NCI-H748 (cell line): ENCODE data around the gene ABHD16A.
A peak's percentile ranks its signal among the peaks of the same experiment; 100 is the strongest.

ENCODE experiments used
- DNase-seq: peaks from one replicate; lab custom pipeline; 2025; ENCODE audit not compliant: unreplicated experiment; lab: John Stamatoyannopoulos, UW

ABHD16A gene

DNA sequence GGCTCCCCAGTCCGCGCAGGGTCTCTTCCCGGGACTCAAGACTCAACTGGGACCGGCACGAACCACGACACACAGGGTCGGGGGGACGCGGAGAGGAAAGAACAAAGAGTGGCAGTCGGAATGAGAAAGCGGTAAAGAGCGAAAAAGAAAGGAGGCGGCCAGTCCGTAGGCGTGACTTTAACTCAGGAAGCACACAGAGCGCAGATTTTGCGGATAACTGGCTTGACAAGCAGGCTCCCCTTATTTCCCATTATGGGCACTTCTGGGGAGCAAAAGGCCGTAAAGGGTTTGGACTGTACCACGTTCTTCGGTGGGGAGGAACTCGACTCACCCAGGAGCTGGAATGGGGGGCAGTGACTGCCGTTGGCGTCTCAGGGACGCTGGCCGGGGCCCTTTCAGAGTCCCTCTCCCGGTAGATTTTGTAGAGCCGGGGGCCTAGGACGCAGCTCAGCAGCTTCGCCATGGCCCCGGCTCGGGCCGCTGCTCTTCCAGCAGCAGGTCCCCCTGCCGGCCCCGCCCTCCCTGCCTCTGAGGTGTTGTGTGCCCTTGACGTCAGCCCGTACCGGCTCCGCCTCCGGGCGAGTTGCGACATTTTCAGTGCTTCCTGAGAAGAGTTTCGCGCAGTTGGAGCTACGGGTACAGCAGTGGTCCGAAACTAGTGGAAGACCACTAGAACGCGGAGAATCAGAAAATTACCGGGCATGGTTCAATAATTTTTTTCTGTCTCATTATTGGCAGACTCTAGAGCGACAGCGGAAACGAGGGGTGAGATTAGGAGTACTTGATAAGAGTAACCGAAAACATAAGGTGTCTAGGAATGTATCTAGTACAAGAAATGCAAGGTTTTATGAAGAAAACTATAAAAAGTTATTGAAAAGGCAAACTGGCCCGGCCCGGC lies at the start of gene ABHD16A:
TSS of gene ABHD16A (minus strand) at position 506 of the 898 bp plus-strand sequence. CDS start at position 463, 43 bp downstream.
- peak; percentile 99 for DNase-seq

DNA sequence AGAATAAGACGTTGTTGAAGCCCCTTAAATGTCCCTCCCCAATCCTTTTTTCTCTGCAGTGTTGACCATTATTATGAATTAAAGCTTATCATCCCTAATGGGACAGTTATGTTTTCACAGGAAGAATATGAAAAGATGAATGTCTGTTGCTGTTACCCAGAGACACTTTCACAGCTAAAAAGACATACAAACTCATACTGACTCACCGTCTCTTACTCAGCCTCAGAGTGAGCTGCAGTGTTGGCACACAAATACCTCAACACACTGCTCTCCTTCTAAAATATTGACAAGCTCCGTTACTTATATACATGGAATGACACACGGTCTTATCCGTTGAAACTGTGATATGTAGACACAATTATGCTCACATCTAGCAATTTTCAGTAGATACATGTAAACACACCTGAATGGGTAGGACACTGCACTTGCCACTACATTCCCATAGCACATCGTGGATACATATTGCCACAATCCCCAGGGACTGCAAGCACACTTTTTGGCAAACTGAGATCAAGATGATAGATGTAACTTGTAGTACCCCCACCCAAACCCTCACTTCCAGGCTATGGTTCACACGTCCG lies 49.7 kb upstream of the ABHD16A start:
- DNase-seq = no peak

DNA sequence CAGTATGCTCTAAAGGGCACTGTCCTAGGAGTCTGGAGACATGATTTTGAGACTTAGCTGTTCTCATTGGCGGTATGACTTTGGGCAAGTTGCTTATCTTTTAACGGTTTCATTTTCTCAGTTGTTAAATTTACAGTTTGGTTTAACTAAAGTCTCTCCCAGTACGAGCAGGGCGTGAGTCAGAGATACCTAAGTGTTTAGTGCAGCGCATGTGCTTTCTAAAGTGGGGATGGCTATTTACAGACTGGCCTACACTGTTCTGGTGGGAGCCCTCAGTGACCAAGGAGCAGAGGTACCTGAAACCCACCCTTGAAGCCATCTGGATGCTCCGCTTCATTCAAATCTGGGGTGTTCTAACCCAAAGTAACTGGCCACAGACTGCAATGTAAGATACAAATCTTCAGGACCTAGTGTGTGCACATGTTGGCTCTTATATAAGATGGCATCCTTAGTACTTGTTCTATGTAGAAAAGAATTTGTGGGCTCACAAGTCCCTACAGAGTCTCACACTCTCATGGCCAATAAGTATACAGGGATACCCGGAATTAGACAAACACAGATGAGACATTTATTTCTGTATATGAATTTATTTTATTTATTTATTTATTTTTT lies 47.4 kb upstream of the ABHD16A start:
- DNase-seq = no peak

DNA sequence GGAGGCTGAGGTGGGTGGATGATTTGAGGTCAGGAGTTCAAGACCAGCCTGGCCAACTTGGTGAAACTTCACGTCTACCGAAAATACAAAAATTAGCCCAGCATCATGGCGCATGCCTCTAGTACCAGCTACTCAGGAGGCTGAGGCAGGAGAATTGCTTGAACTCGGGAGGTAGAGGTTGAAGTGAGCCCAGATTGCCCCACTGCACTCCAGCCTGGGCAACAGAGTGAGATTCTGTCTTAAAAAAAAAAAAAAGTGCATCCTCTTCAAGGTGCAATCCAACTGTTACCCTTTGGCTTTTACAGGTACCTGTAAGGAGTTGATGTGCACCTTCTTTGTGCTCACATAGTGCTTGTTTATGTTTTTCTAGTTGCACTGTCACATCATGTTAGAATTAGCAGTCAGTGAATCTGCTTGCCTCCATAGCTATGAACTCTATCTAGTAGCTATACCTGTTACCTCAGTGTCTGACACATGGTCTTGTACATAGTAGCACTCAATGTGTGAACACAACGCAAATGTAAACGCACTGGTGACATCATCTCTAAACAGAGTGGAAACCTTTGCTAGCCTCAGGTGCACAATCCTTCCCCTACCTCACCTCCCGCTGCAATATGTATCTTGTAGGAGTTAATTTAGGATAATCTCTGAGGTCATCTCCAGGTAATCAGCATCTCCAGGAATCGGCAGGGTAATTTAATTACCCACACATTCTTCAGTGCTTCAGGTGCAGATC lies 46.3 kb upstream of the ABHD16A start:
- DNase-seq = no peak

DNA sequence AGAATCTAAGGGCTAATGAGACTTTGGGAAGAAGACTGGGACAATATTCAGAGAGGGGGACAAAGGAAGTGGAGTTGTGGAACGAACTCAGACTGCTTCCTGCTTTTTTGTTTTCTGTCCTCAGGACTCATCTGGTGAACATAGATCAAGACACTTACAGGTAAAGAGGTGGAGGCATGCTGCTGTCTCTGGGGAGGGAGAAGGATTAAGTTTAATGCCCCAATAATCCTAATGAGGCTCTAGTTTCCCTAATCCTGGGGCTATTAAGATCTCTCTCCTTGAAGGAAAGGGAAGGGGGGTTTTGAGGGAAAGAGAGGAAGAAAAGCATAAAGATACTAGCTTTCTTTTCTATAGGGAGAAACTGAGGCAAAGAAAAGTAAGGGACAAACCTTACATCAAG lies 41.3 kb upstream of the ABHD16A start:
- no peak for DNase-seq

DNA sequence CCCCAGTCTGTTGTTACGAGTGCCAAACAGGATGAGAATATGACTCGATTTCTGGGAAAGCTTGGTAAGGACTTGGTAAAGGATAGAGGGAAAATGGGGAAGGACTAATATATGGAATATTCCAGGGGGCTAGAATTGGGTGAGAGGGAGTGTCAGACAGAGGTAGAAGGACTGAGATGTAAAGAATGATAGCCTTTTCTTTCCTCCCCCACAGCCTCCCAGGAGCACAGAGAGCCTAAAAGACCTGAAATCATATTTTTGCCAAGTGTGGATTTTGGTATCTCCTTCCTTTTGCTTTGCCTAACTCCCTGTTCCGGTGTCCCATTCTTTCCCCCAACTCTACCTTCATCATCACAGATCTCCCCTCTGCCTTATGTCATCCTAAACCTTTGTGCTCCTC lies 39.8 kb upstream of the ABHD16A start:
- DNase-seq = no peak

DNA sequence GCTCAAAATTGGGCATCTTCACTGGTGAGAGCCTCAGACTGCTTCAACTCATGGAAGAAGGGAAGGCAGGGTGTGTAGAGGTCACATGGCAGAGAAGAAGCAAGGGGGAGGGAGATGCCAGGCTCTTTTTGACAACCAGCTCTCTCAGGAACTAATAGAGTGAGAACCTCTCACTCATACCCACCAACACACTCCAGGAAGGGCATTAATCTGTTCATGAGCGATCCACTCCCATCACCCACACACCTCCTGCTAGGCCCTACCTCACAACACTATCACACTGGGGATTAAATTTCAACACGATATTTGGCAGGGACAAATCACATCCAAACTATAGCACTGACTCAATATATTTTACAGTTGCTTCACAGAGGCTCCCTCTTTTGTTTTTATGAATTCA lies 38.7 kb upstream of the ABHD16A start:
- DNase-seq = no peak

DNA sequence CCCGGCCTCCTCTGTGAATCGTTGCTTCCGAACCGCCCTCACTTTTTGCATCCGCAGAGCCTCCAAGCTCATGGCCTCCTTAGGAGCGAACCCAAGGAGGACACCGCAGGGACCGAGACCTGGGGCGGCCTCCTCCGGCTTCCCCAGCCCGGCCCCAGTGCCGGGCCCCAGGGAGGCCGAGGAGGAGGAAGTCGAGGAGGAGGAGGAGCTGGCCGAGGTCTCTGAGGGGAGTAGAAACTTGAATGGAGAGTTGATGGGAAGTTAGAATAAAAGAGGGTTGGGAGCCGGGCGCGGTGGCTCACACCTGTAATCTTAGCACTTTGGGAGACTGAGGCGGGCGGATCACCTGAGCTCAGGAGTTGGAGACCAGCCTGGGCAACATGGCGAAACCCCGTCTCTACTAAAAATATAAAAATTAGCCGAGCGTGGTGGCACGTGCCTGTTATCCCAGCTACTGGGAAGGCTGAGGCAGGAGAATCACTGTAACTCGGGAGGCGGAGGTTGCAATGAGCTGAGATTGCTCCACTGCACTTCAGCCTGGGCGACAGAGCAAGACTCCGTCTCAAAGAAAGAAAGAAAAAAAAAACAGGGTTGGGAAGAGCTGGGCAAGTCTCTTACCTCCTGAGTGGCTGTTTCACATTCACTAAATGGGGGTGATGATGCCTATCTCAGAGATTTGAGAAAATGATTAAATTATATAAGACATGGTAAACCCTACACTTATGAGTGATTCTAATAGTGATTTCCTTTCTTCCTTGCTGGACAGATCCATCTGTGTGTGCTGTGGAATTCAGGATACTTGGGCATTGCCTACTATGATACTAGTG lies 37.5 kb upstream of the ABHD16A start:
- no peak for DNase-seq

DNA sequence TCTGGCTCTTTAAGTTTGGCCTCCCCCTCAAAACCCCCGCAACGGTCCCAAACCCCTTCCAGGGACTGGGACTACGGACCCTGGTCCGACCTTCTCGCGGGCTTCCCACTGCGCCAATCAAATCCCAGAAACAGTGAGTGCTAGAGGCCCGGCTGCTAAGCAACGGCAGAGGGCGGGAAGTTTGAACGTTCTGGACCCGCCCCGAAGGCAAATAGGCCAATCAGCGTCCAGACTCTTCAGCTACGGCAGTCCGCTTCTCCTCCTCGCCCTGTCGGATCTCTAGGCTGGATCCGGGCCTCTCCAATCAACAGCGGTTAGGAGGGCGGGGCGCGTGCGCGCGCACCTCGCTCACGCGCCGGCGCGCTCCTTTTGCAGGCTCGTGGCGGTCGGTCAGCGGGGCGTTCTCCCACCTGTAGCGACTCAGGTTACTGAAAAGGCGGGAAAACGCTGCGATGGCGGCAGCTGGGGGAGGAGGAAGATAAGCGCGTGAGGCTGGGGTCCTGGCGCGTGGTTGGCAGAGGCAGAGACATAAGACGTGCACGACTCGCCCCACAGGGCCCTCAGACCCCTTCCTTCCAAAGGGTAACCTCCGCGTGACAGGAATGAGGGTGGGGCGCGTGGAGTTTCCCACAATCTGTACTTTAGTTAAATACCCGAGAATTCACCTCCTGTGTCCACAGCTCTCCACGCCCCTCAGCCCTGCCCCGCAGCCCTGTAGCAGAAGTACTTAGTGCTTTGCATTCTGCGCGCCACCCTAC lies 36.7 kb upstream of the ABHD16A start, which contains the start of gene MSH5:
TSS of gene MSH5 (plus strand) at position 367 of the 758 bp plus-strand sequence. CDS start 462 bp downstream, outside the sequence.
- peak; percentile 100 for DNase-seq

DNA sequence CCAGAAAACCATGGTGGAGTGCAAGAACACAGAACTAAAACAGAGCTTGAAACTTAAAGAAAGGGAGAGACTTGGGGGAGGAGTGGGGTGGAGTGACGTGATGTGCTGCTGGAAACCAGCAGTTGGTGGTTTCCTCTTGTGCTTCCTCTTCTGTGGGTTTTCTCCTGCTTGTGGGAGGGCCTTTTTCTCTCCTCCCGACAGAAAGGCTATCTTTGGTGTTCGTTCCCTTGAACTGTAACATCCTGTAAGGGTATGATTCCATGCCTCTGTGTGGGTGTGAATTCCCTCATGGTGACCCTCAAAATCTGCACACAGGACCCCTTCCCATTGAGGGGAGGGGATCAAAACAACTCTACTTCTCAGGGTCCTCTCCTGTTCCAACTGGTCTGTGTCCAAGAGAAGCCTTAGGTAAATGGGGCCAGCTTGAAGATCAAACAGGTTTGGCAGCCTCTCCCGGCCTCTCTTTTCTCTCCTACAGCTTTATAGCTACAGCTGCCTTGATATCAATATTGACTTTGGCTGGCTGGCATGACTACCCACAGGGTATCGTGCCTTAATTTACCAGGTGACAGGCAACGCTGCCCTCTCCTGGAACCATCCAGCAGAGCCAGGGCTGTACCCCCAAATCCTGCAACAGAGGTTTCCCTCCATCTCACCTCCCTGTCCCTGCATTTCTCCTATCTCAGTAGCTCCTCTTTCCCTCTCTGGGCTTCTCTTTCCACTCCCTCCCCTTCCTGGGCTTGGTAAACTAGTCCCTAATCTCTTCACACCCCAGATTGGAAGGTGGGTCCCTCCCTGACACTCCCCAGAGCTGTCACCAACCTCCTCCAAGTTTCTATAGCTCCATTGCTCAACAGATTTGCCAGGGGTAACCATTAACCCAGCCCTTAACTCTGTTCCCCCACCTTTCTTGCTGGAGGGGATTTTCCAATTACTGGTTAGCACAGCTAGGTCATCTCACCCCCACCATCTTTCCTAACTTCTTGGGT lies 35.2 kb upstream of the ABHD16A start:
- DNase-seq = peak; percentile 97

DNA sequence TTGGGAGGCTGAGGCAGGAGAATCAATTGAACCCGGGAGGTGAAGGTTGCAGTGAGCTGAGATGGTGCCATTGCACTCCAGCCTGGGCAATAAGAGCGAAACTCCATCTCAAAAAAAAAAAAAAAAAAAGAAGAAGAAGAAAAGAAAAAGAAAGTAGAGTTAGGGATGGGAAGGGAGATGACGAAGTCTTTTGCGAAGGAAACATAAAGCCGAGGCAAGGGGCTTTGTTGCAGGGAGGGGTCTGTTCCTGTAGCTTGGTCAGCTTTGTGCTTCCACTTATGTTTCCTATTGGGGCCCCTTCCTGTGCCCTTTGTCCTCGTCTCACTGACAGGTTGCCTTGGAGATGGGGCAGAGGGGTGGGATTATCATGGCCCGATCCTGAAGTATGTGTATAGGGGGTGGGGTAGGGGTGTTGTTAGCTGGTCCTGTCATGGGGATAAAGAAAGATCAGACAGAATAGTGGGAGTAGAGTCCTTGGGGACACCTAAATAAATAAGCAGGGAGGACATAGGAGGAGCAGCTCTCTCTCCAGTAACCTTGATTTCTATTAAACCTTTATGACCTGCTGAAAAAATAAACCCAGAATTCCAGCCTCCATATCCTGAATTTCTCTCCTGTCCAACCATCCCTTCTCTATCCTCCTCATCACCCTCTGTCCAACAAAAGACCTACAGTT lies 34.3 kb upstream of the ABHD16A start:
- DNase-seq = peak; percentile 92

DNA sequence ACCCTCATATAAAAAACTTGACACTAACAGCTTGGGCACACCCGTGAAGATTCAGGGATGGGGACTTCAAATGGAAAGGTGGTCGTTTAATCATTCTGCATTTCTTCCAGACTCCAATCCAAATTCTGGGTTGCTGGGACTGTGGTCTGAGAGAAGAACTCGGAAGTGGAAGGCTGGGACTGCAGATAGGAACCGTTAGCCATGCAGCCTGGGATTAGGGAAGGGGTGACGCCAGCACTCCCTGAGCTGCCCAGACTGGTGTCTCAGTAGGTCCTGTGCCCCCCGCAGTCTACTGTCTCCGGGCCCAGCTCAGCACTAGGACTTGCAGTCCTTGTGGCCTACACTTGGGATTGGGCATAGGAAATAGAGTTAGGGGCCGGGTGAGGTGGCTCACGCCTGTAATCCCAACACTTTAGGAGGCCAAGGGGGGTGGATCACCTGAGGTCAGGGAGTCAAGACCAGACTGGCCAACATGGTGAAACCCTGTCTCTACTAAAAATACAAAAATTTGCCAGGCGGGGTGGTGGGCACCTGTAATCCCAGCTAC lies 33.7 kb upstream of the ABHD16A start:
- DNase-seq = no peak

DNA sequence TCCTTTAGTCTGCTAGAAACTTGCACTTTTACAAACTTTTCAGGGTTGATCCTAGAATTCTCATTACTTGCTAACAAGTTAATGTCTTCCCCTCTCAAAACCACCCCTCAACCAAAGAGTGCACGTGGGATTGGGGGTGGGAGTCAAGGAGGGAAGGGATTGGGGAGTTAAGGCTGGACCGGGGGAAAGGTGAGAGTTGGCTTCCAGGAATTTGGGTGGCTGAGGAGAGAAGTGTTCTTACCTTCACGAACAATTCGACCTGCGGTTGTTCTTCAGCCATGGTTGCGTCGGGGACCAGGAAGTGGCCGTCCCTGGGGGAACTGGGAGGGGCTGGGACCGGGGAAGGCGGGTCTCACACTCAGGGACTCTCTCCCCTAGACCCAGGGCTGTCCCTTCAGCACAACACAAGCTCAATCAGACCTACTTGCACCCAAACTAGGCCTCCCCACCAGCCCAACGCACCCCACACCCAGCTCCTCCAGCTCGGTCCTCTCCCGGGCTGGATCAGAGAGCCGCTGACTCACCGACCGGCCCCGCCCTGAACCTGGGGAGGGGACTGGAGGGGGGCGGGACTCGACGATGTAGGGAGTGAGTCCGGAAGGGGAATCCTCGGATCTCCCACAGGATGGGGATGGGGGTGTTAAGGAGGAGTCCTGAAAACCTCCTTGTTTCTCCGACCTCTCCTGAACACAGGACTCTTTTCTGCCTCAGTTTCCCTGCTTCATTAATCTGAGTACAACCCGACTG lies 33.1 kb upstream of the ABHD16A start, which contains the start of gene CLIC1:
TSS of gene CLIC1 (minus strand) at position 510 of the 747 bp plus-strand sequence. CDS start at position 280, 230 bp downstream.
- peak; percentile 89 for DNase-seq

DNA sequence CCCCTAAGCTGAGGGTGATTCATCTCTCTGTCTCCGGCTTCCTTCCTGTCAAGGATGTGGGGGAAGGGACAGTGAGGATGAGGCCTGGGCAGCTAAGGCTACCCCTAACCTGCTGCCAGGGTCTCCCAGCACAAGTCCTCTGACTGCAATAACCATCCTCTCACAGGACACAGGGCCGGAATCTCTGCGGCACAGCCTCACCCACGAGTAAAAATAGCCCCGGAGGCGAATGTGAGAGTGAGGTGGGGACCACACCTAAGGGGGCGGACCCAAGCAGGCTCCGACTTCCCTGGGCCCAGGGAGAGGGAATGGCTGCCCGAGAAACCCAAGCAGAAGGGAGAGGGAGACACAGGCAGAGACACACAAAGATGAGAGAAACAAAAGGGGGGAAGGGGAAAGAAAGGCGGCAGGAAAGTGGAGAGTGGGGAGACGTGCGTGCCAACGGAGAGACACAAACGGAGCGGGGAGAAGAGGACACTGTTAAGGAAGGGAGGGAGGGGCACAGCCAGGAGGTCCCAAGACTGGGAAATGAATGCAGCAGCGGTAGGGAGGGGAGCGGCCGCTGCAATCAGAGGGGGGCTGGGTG lies 31.8 kb upstream of the ABHD16A start:
- DNase-seq = peak; percentile 56

DNA sequence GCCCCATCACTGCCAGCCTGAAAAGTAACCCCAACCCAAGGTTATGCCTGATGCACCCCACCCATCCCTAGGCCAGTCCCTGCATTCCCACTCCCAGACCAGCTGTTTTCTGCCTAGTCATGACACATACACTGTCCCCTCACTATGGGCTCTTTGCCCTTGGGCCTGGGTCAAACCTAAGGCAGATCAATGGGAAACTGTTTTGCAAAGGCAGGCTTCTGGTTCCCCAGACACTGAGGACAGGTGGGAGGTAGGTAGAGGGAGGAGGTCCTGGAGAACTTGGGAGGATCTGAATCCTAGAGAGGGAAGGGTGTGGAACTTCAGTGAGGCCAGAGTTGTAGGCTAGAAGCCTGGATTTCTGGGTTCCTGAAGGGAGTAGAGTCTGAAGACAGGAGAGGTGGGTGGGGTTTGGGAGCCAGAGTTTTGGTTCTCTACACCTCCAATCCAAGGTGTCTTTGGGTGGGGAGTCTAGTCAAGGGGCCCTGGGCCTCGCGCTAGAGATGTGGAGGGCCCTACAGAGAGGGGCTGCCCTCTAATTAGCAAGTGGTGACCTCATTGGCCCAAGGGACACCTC lies 31.2 kb upstream of the ABHD16A start:
- no peak for DNase-seq

DNA sequence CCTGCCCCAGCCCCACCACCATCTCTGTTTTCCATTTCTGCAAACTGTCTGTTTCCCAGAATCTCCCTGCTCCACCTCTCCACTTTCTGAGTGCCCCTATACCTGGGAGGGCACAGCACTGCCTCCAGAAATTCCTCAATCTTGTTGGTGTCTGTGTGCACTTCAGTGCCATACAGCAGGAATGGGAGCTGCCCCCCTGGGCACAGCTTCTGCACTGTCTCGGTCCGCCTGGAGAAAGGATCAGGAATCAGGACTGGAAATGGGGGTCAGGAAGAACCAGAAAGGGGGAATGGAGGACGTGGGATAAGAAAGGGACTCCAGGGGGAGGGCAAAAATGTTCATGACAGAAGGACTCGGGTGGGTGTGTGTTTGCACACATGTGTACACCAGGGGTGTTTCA lies 30.6 kb upstream of the ABHD16A start:
- DNase-seq = no peak
